H1 (cell line): ENCODE data around the gene MTIF3. TPM values are rescaled to one million over a fixed set of nuclear protein-coding genes. Genes with fewer than 3 reads are reported as not detected.

Experiments
- CTCF ChIA-PET: fragments of 300-600 bp; sonication (Branson Sonifier 250); formaldehyde crosslinking; loops from one replicate; lab custom pipeline; 2021; ENCODE audit not compliant: partially characterized antibody; lab: Charles Lee
- POLR2A ChIA-PET: fragments of 300-600 bp; sonication (Branson Sonifier 250); formaldehyde crosslinking; loops from one replicate; lab custom pipeline; 2021; ENCODE audit warnings: inconsistent platforms; ENCODE audit not compliant: partially characterized antibody; lab: Charles Lee
- DNase-seq, 2 experiments: peaks; one replicate each; pipeline versions ENCODE4 v3.0.0 to v3.0.0-alpha.2; 2010 to 2022; ENCODE audit warnings: low spot score in 2 of 2, low read depth in 1 of 2, mixed read lengths in 1 of 2
- FAIRE-seq: peaks from 2 replicates; lab custom pipeline; 2011; peaks lifted over from hg19 to GRCh38; lab: Jason Lieb, UNC
- H2AFZ ChIP-seq: 2 replicates; pipeline ENCODE4 v1.8.1; 2012; ENCODE audit warnings: low read length, inconsistent platforms
- H2AK5ac ChIP-seq: 2 replicates; pipeline ENCODE4 v1.6.1; 2013; ENCODE audit warnings: low read depth, low read length
- H2BK120ac ChIP-seq: replicated peaks from 2 replicates; pipeline ENCODE3; 2013; ENCODE audit warnings: low read depth, low read length, inconsistent platforms
- H2BK12ac ChIP-seq: 2 replicates; pipeline ENCODE4 v1.6.1; 2013; ENCODE audit warnings: low read depth, low read length
- H2BK15ac ChIP-seq: 2 replicates; pipeline ENCODE4 v1.6.1; 2013; ENCODE audit warnings: low read length
- H2BK20ac ChIP-seq: 2 replicates; pipeline ENCODE4 v1.6.1; 2013; ENCODE audit warnings: low read length
- H2BK5ac ChIP-seq: 2 replicates; pipeline ENCODE4 v1.6.1; 2013; ENCODE audit warnings: low read depth, low read length
- H3K14ac ChIP-seq: 2 replicates; pipeline ENCODE4 v1.6.1; 2013; ENCODE audit warnings: inconsistent platforms; ENCODE audit not compliant: insufficient read length
- H3K18ac ChIP-seq: 2 replicates; pipeline ENCODE4 v1.6.1; 2013; ENCODE audit warnings: low read length; ENCODE audit errors: extremely low read depth
- H3K23ac ChIP-seq: 2 replicates; pipeline ENCODE4 v1.6.1; 2013; ENCODE audit warnings: inconsistent platforms; ENCODE audit not compliant: insufficient read length
- H3K23me2 ChIP-seq: 2 replicates; pipeline ENCODE4 v1.6.1; 2013; ENCODE audit warnings: low read depth, low read length
- H3K27ac ChIP-seq: 2 replicates; pipeline ENCODE4 v1.6.1; 2011; ENCODE audit warnings: low read depth, low read length, inconsistent platforms
- H3K27me3 ChIP-seq, 4 experiments: replicated peaks in 1 of 4; 1 replicate in 1 of 4; 2 replicates in 3 of 4; pipeline versions ENCODE4 v1.6.1 to v1.8.1; 2011 to 2013; ENCODE audit warnings: low read length in 3 of 4, mild to moderate bottlenecking in 3 of 4, inconsistent platforms in 2 of 4, mixed read lengths in 2 of 4, moderate library complexity in 1 of 4; ENCODE audit not compliant: control insufficient read depth in 3 of 4, insufficient read depth in 3 of 4; ENCODE audit errors: extremely low read depth in 1 of 4
- H3K36me3 ChIP-seq, 4 experiments: 2 replicates each; pipeline versions ENCODE4 v1.6.1 to v1.8.1; 2011 to 2013; ENCODE audit warnings: mild to moderate bottlenecking in 4 of 4, low read length in 3 of 4, moderate library complexity in 2 of 4, control low read depth in 1 of 4, inconsistent platforms in 1 of 4; ENCODE audit not compliant: insufficient read depth in 4 of 4, control insufficient read depth in 2 of 4
- H3K4ac ChIP-seq: replicated peaks from 2 replicates; pipeline ENCODE3; 2013; ENCODE audit warnings: low read length, low read depth, mixed read lengths, inconsistent platforms; ENCODE audit not compliant: insufficient read length
- H3K4me1 ChIP-seq, 4 experiments: replicated peaks in 1 of 4; 1 replicate in 1 of 4; 2 replicates in 3 of 4; pipeline versions ENCODE4 v1.6.1 to v1.8.1; 2011 to 2013; ENCODE audit warnings: low read length in 3 of 4, inconsistent platforms in 2 of 4, mixed read lengths in 1 of 4; ENCODE audit not compliant: insufficient read depth in 4 of 4, control insufficient read depth in 3 of 4
- H3K4me2 ChIP-seq, 2 experiments: 2 replicates each; pipeline versions ENCODE4 v1.6.1 to v1.8.1; 2011 to 2013; ENCODE audit warnings: low read depth in 2 of 2, low read length in 2 of 2, control low read depth in 1 of 2, inconsistent platforms in 1 of 2, mild to moderate bottlenecking in 1 of 2; ENCODE audit not compliant: insufficient read depth in 1 of 2
- H3K4me3 ChIP-seq, 4 experiments: fragments of 200-600, 300-600 bp in 1 of 4; sonication (generic), shearing (Covaris generic), sonication (Bioruptor Twin) in 1 of 4; 2 replicates each; pipeline versions ENCODE4 v1.5.1 to v1.8.1; 2011 to 2016; ENCODE audit warnings: low read length in 4 of 4, low read depth in 3 of 4, control low read depth in 2 of 4, inconsistent platforms in 2 of 4, mild to moderate bottlenecking in 2 of 4, mixed read lengths in 1 of 4, moderate library complexity in 1 of 4; ENCODE audit not compliant: insufficient read depth in 2 of 4; ENCODE audit errors: extremely low read depth in 1 of 4
- H3K56ac ChIP-seq: replicated peaks from 2 replicates; pipeline ENCODE3; 2013; ENCODE audit warnings: low read depth, mild to moderate bottlenecking, mixed read lengths, low read length, inconsistent platforms; ENCODE audit not compliant: insufficient read length
- H3K79me1 ChIP-seq: 2 replicates; pipeline ENCODE4 v1.6.1; 2013; ENCODE audit warnings: low read depth, low read length, control low read depth
- H3K79me2 ChIP-seq, 2 experiments: 2 replicates each; pipeline versions ENCODE4 v1.6.1 to v1.8.1; 2012 to 2013; ENCODE audit warnings: low read length in 2 of 2, mild to moderate bottlenecking in 2 of 2, inconsistent platforms in 1 of 2; ENCODE audit not compliant: insufficient read depth in 2 of 2, control insufficient read depth in 1 of 2
- H3K9ac ChIP-seq, 4 experiments: replicated peaks in 1 of 4; 1 replicate in 1 of 4; 2 replicates in 3 of 4; pipeline versions ENCODE4 v1.6.1 to v1.8.1; 2011 to 2013; ENCODE audit warnings: low read depth in 3 of 4, low read length in 3 of 4, control low read depth in 2 of 4, mild to moderate bottlenecking in 2 of 4, moderate library complexity in 2 of 4, inconsistent platforms in 1 of 4; ENCODE audit errors: extremely low read depth in 1 of 4
- H3K9me3 ChIP-seq, 2 experiments: 2 replicates each; pipeline versions ENCODE4 v1.6.1 to v1.8.1; 2012 to 2013; ENCODE audit warnings: mild to moderate bottlenecking in 2 of 2, moderate library complexity in 2 of 2, control low read depth in 1 of 2, inconsistent platforms in 1 of 2, low read depth in 1 of 2, low read length in 1 of 2, mixed read lengths in 1 of 2; ENCODE audit not compliant: insufficient read depth in 2 of 2
- H4K20me1 ChIP-seq, 2 experiments: replicated peaks in 1 of 2; 2 replicates each; pipeline versions ENCODE3 to v1.8.1; 2011 to 2013; ENCODE audit warnings: inconsistent platforms in 2 of 2, low read length in 2 of 2, mild to moderate bottlenecking in 1 of 2; ENCODE audit not compliant: insufficient read depth in 2 of 2, control insufficient read depth in 1 of 2
- H4K5ac ChIP-seq: 2 replicates; pipeline ENCODE4 v1.6.1; 2013; ENCODE audit warnings: low read length, low read depth, mixed read lengths, inconsistent platforms; ENCODE audit not compliant: insufficient read length
- H4K8ac ChIP-seq: 2 replicates; pipeline ENCODE4 v1.8.0; 2013; ENCODE audit warnings: mild to moderate bottlenecking, moderate library complexity, low read length, inconsistent platforms; ENCODE audit not compliant: insufficient read depth; ENCODE audit errors: extremely low read depth
- H4K91ac ChIP-seq: replicated peaks from 2 replicates; pipeline ENCODE3; 2013; ENCODE audit warnings: low read length, mixed read lengths, inconsistent platforms; ENCODE audit not compliant: insufficient read length
- CREB1 ChIP-seq: IDR thresholded peaks from 2 replicates; pipeline ENCODE4 v1.6.1; 2012; ENCODE audit warnings: inconsistent platforms
- EP300 ChIP-seq, 2 experiments: IDR thresholded peaks; 1 replicate in 1 of 2; 2 replicates in 1 of 2; pipeline ENCODE4 v1.6.1; 2011 to 2012; ENCODE audit warnings: low read depth in 2 of 2, low read length in 2 of 2, mild to moderate bottlenecking in 2 of 2, borderline replicate concordance in 1 of 2, inconsistent platforms in 1 of 2, moderate library complexity in 1 of 2
- RNF2 ChIP-seq: fragments of 200-900, 300-1000 bp; sonication (generic); IDR thresholded peaks from 2 replicates; pipeline ENCODE4 v1.7.1; 2016; ENCODE audit warnings: borderline replicate concordance, low read depth, mild to moderate bottlenecking, antibody characterized with exemption, low read length; ENCODE audit not compliant: poor library complexity, severe bottlenecking; ENCODE audit errors: missing control alignments
- SRF ChIP-seq: IDR thresholded peaks from 2 replicates; pipeline ENCODE4 v1.6.1; 2011; ENCODE audit warnings: mild to moderate bottlenecking, low read depth, low read length, moderate library complexity
- WGBS, 2 experiments: shearing (Covaris generic) in 1 of 2; methylation state at CpG; one replicate each; pipeline versions ENCODE4 v1.1.6 to v1.1.7; 2013 to 2015; ENCODE audit warnings: low lambda C conversion rate in 2 of 2, mixed read lengths in 2 of 2, inconsistent platforms in 1 of 2, low coverage in 1 of 2, missing lambda C conversion rate in 1 of 2; ENCODE audit not compliant: insufficient replicate concordance in 2 of 2, insufficient coverage in 1 of 2, insufficient read length in 1 of 2; ENCODE audit errors: extremely low coverage in 1 of 2, missing lambda C conversion rate in 1 of 2; 5-methylcytosine and 5-hydroxymethylcytosine counted together
- polyA plus RNA-seq, 7 experiments: library from polyadenylated mRNA; depleted of rRNA in 3 of 7; stranded (reverse) in 5 of 7; unstranded in 2 of 7; fragments of >200 nt in 5 of 7; fragments of 200-250 nt in 2 of 7; gene quantifications; 1 replicate in 5 of 7; 2 replicates in 1 of 7; 4 replicates in 1 of 7; pipeline versions ENCODE4 v1.2.1 to v1.2.3, GENCODE V29; 2011 to 2013; ENCODE audit warnings: missing spikeins in 2 of 7, mixed read lengths in 2 of 7
- total RNA-seq: library from RNA; stranded (reverse); fragmentation: NEBNext Ultra II Directional; extraction: Animal tissue kit (Norgen Biotek cat#: 25700); gene quantifications from 2 replicates; pipeline ENCODE4 v1.2.1, GENCODE V29; 2021
- TF ChIP-seq, protein P1 (sequence below): IDR thresholded peaks from 2 replicates; pipeline ENCODE4 v1.6.1; 2011; ENCODE audit warnings: low read depth, mild to moderate bottlenecking, low read length; ENCODE audit not compliant: insufficient read depth

Gene MTIF3
- total and polyA plus RNA-seq, 2 of the 8 experiments (the other 6 are each of a cell fraction or from before 2014, with no cell fraction given): 29.4 to 36.4 TPM

DNA sequence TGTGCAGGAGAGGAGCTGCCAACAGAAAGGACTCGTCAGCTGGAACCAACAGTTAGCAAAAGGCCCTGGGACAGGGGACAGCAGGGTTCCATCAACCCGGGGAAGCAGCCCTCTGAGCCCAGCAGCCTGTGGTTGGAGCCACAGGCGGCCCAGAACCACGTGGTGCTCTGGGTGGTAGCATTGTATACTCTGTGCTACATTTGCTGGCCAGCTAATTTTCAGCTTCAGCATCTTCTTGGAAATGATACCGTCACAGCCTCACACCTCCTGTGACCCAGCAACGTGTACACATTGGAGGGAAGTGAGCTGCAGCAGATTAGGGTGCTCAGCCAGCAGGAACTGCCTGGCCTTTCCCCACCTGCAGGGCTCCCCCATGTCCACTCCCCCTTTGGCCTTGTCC, 13.1 kb upstream of the MTIF3 start:
- Histone ChIP-seq H3K23me2 (no peaks in the 10 kb centered on the region), H3K14ac (no peak overlapping the region), H3K9me3 (no peaks in the 10 kb centered on the region; a peak in 1 of 4 replicates), H3K4me3 (no peak overlapping the region), H2AFZ (0 out of 2 replicates have a peak overlapping the region, but pooled peaks have one; percentile 14), H4K20me1 (no peaks in the 10 kb centered on the region), H3K23ac (no peak overlapping the region), H2BK120ac (no peak overlapping the region), H3K4ac (no peak overlapping the region), H3K18ac (no peak overlapping the region), H2BK12ac (no peak overlapping the region), H3K27me3 (no peaks in the 10 kb centered on the region; a peak in 1 of 7 replicates), H3K79me1 (no peaks in the 10 kb centered on the region), H2BK20ac (no peak overlapping the region), H3K4me1 (no peaks in the 10 kb centered on the region), H2AK5ac (no peak overlapping the region), H3K56ac (no peak overlapping the region), H3K36me3 (no peaks in the 10 kb centered on the region), H2BK15ac (no peak overlapping the region), H3K9ac (no peak overlapping the region), H2BK5ac (no peak overlapping the region), H4K91ac (no peak overlapping the region), H4K8ac (no peak overlapping the region), H4K5ac (no peak overlapping the region), H3K27ac (no peak overlapping the region), H3K79me2 (no peaks in the 10 kb centered on the region), H3K4me2 (no peak overlapping the region)
- ChIA-PET POLR2A (interaction anchor here (1.6 kb wide), 1 partner anchor 12 kb away, joined by 5 read pairs; no protein-coding TSS in a partner anchor), CTCF (interaction anchor here (1.0 to 1.3 kb wide), 2 partner anchors 70 to 101 kb away, joined by 3 read pairs; no protein-coding TSS in a partner anchor)
- no peak for DNase-seq
- WGBS, 2 experiments: 78% methylated on average over 6 of the region's 6 CpGs; no CpG with 5 or more reads in 1 of the 2 experiments
- FAIRE-seq: no peak
- TF ChIP-seq RNF2 (no peak), EP300 (IDR thresholded peaks at IDR 0.05; ENCODE audit: borderline replicate concordance in 1 of 2, low read depth in 2 of 2, low read length in 2 of 2) (no peak), SRF (no peak), CREB1 (no peak)
- TF ChIP-seq, protein P1, sequence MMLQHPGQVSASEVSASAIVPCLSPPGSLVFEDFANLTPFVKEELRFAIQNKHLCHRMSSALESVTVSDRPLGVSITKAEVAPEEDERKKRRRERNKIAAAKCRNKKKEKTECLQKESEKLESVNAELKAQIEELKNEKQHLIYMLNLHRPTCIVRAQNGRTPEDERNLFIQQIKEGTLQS: no peak
